T47D (cell line): ENCODE results near the gene TPSG1.

Experiments used
- DNase-seq, 2 experiments: peaks; one replicate each; pipeline versions ENCODE4 v3.0.0 to v3.0.0-alpha.2; 2011 to 2012; ENCODE audit warnings: low read depth in 1 of 2, low spot score in 1 of 2
- JUND ChIP-seq: IDR thresholded peaks from 2 replicates; pipeline ENCODE4 v1.6.1; 2012; ENCODE audit warnings: low read depth
- in situ Hi-C: cut with HindIII; loops from 2 replicates; pipeline ENCODE4 v1.10.0; 2016; ENCODE audit warnings: low sequenced_read_pairs, low pct_unique_long_range_greater_than_20kb

The TPSG1 gene

DNA sequence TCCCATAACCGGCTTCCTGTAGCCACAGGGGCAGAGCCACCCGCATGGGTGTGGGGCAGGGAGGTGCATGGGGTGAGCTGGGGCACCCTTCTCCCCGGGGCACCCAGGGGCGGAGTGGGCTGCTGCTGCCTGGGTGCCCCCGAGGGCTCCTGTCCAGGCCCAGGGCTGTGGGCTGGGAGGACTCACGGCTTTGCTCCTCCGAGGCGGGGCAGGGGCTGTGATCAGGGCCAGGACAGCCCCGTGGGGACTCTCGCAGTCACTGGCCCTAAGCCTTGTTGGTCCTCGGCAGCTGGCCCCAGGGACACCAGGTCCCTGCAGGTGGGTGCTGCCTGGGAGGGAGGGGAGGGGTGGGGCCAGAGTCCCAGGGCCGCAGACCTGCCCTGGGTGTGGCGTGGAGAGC lies 52.4 kb downstream of the TPSG1 start:
- TF ChIP-seq JUND = no peak
- DNase-seq = no peak
- in situ Hi-C loops = no loop called here

DNA sequence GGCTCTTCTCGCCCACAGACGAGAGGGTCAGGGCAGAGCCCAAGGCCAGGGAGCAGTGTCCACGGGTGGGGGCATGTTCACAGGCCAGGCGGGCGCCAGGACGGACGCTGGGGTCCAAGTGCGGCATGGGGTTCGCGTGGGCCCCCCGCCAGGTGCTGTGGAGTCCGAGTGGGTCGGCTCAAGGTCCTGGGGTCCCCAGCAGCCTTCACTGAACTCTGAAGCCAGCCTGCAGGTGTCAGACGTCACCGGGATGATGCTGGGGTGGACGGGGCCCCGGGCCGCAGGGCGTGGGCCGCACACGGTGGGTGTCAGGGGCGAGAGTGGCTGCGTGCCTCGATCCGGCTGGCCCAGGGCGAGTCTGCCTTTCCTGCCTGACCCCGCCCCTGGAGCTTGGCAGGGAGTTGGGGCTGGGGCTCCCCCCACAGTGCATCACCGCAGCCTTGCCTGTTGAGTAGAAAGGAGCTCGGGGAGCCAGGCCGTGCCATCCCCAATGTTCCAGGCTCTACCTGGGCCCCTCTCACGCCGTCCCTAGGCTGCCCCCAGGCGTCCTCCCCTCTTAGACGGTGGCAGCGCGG lies 53.1 kb downstream of the TPSG1 start:
- no peak for TF ChIP-seq JUND
- DNase-seq = no peak
- in situ Hi-C loops = no loop called here
